Astrocyte of the spinal cord (primary cell): ENCODE data around the gene TDP1.

Experiments used
- DNase-seq: peaks from one replicate; pipeline ENCODE4 v3.0.0; 2011; ENCODE audit warnings: low read depth, low spot score
- H3K4me3 ChIP-seq: 2 replicates; pipeline ENCODE4 v1.5.1; 2011; ENCODE audit warnings: low read depth, mild to moderate bottlenecking, low read length, moderate library complexity
- CTCF ChIP-seq: IDR thresholded peaks from 2 replicates; pipeline ENCODE4 v1.5.1; 2012; ENCODE audit warnings: low read depth, mild to moderate bottlenecking, low read length, inconsistent platforms
- in situ Hi-C: cut with HindIII; loops from 2 replicates; pipeline ENCODE4 v1.10.0; 2017; ENCODE audit warnings: low sequenced_read_pairs

Gene TDP1

DNA sequence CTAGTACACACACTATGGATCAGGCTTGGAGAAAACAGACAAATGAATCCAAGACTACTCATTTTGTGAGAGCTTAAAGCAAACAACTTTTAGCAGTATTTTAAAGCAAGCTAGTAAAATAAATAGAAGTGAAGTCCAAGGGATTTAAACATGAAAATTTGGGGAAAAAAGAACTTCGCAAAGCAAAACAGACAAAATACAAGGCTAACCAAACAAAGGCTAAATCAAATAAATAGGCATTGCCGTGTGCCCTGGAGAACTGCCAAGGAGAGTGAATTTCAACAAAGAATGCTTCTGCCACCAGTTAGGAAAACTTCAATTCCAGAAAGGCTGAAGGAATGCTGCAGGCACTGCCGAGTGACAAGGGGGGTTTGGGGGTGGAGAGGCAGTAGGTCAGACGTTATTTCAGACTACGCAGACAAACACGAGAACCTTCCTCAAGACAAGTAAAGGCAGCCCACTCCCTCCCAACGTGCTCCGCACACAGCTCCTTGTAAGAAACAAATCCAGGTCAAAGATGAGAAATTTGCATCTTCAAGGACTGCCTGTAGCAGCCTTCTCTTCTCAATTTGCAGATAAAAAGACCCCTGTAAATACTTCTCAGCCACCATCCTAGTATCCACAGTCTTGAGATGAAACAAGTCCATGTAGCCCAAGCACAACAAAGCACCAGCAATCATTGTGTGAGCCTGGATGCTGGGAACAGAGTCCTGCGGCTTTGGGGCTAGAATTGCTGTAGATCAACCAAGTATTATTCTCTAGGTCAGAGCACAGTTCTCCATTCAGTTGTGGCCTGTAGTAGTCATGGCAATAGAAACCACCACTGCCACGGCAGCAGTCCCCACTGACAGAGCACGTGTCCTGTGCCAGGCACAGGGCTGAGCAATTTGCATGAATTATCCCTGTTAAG is 44.5 kb upstream of the TDP1 start:
- no peak for TF ChIP-seq CTCF
- in situ Hi-C loops: no loop called here
- DNase-seq: peak; percentile 86
- H3K4me3 ChIP-seq: no peak overlapping the region

- in situ Hi-C loops: no loop called here
- no peak for DNase-seq
- no peak overlapping the region for H3K4me3 ChIP-seq
- TF ChIP-seq CTCF: no peak
These were observed 43.5 kb upstream of the TDP1 start for GRCh38 chr14:89912221-89912620.

- TF ChIP-seq CTCF: no peak
- in situ Hi-C loops: no loop called here
- DNase-seq: peak; percentile 96
- no peak overlapping the region for H3K4me3 ChIP-seq
These were observed 43.0 kb upstream of the TDP1 start for GRCh38 chr14:89912667-89913211.

DNA sequence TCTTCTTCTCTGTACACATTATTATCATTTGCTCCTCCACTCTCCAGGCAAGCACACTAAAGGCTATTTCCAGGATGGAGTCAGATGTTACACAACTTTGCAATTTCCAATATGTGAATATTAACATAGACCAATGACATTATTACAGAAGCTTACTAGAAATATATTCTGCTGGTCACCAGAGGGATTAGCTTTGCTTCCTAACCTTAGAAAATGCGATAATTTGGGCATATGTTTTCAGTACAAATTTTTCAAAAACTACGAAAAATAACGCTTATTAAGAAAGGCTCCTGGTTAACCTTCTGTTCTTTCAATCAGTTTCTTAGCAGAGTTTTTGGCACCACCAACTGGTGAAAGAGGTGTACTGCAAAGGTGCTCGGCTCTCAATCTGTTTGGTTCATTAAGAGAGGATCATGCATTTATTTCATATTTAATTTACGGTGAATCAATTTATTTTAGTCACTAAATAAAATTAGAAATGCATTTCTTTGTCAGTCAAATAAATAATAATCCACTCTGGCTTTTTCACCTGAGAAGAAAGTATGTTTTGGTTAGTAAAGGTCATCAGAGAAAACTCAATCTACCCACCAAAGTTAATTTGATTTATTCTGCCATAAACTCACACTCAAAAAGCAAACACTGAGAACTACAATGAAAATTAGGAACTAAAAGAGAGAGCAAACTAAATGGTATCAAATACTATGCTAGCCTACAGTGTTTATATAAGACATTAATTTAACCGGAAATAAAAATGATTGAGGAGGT is 40.4 kb upstream of the TDP1 start:
- in situ Hi-C loops: no loop called here
- peak; percentile 83 for DNase-seq
- TF ChIP-seq CTCF: peak; percentile 95
- H3K4me3 ChIP-seq: no peak overlapping the region

GRCh38 chr14:89918721-89919120 is 37.0 kb upstream of the TDP1 start:
- no peak for DNase-seq
- in situ Hi-C loops: no loop called here
- no peak for TF ChIP-seq CTCF
- H3K4me3 ChIP-seq: no peak overlapping the region

- H3K4me3 ChIP-seq: no peak overlapping the region
- no peak for TF ChIP-seq CTCF
- DNase-seq: no peak
- in situ Hi-C loops: no loop called here
These were observed 35.7 kb upstream of the TDP1 start for GRCh38 chr14:89920056-89920455.
